ENCODE data around the gene TARM1.
A peak's percentile ranks its signal among the peaks of the same experiment; 100 is the strongest.
"Not testable (repeated sequence)": the region's sequence is repeated elsewhere in the genome, so short reads cannot be mapped to it uniquely, and the experiment has no call there.

Gene TARM1

GRCh38 chr19:54099190-54099902 is 18.2 kb upstream of the TARM1 start:
- DNase-seq, result no peak

GRCh38 chr19:54096617-54097106 is 15.5 kb upstream of the TARM1 start:
- DNase-seq, result no peak

- DNase-seq, result peak; percentile 48
Observed at GRCh38 chr19:54095859-54096616, 14.9 kb upstream of the TARM1 start.

DNA sequence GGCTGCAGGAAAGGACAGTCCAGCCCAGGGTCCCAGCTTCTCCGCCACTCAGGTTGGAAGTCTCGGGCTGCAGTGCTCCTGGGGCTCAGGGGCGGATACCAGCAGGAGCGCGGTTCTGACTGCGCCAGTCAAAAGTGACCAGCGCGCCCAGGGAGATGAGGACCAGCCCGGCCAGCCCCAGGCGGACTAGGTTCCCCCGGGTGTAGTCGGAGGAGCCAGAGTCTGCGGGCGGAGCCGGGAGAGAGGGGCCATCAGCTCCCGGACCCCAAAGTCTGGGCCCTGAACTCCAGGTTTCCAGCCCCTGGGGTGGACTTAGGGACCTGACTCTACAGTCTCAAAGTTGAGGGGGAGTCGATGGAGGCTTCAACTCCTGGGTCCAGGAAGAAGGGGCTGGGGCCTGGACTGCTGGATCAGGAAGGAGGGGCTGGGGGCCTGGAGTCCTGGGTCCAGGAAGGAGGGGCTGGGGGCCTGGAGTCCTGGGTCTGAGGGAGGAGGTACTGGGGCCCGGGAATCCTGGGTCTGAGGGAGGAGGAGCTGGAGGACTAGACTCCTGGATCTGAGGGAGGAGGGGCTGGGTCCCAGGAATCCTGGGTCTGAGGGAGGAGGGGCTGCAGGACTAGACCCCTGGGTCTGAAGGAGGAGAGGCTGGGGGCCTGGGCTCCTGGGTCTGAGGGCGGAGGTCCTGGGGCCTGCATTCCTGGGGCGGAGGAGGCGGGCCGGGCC is 14.1 kb upstream of the TARM1 start:
- no peak for DNase-seq

DNA sequence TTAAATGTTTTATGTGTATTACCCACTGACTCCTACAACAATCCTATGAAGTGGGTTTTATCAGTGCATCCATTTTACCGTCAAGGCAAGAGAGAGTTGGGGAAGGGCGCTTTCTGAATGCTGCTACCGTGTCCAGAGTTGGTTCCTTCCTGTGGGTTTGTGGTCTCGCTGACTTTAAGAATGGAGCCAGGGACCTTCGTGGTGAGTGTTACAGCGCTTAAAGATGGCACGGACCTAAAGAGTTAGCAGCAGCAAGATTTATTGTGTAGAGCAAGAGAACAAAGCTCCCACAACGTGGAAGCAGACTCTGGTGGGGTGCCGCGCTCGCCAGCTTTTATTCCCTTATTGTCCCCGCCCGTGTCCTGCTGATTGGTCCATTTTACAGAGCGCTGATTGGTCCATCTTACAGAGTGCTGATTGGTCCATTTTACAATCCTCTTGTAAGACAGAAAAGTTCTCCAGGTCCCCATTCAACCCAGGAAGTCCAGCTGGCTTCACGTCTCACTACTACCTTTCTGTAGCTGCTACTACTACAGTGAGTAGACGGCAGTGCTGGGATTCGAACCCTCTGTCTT is 13.3 kb upstream of the TARM1 start:
- DNase-seq, result no peak

GRCh38 chr19:54084410-54084809 is 3.2 kb upstream of the TARM1 start:
- no peak for DNase-seq

DNA sequence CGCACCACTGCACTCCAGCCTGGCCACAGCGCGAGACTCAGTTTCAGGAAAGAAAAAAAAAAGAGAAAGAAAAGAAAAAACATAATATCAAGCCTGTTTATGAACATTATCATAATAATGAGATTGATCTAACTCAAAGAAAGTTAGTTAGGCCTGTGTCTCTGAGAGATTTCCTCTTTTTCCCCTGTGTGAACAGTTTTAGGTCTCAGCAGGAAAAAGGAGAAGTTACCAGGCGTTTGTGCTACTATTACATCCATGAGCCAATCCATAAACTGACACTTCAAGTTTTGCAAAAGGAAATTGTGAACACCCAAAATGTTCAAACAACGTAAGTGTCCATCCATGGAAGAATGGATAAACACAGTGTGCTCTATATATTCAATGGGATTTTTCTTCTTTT is 3.8 kb downstream of the TARM1 start:
- DNase-seq, result no peak

GRCh38 chr19:54074851-54075250 is 6.3 kb downstream of the TARM1 start:
- DNase-seq, result no peak

GRCh38 chr19:54073829-54074228 is 7.3 kb downstream of the TARM1 start:
- DNase-seq, result no peak

- no peak for DNase-seq
Observed at GRCh38 chr19:54069470-54069869, 11.7 kb downstream of the TARM1 start.

- DNase-seq, result no peak
Observed at GRCh38 chr19:54063350-54064116, 17.6 kb downstream of the TARM1 start, which contains the start of gene VSTM1. TSS of gene VSTM1 (minus strand) at chr19:54063897. CDS start at chr19:54063777, 120 bp downstream.

DNA sequence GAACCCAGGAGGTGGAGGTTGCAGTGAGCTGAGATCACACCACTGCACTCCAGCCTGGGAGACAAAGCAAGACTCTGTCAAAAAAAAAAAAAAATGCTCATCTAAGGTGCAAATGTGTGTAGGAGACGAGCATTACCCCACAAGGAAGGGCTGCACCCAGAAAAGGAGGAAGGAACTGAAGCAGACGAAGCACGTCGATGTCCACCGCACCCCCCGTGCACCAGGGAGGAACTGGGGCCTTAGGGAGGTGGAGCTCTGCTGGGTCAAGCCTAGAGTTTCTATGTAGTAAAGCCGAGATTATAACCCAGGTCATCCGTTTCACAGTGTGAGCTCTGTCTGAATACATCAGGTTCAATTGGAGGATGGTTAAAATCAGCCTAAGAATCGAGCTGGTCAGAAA is 18.5 kb downstream of the TARM1 start:
- DNase-seq, result no peak

- no peak for DNase-seq
Observed at GRCh38 chr19:54047616-54048015, 33.5 kb downstream of the TARM1 start.

- no peak for DNase-seq
Observed at GRCh38 chr19:54045771-54046170, 35.4 kb downstream of the TARM1 start.

- no peak for DNase-seq
Observed at GRCh38 chr19:54042989-54043388, 38.2 kb downstream of the TARM1 start.

DNA sequence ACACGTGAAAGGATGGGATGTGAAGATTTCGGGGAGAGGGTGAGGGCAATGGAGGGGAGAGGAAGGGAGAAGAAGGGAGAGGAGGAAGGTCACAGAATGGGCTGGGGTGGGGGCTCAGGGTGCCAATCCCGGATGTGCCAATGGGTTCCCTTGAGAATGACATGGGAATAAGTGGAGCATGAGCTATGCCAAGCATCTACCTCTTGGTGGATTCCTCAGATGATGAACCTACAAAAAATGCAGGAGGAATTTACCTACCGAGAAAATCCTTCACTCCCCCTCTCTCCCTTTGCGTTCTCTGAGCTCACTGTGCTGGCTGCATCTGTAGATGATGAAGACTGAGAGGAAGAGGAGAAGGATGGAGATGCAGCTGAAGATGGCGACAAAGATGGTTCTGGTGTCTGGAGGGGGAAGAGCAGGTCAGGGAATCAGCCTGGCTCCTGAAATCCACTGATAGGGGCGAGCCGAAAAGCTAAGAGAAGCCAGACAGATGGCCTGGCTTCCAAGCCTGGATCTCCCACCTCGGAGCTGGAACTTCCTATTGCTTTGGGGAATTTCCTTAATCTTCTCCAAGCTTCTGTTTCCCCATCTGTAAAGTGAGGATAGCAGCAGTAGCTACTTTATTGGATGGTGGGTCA is 39.1 kb downstream of the TARM1 start:
- no peak for DNase-seq

GRCh38 chr19:54040003-54040402 is 41.2 kb downstream of the TARM1 start:
- no peak for DNase-seq

DNA sequence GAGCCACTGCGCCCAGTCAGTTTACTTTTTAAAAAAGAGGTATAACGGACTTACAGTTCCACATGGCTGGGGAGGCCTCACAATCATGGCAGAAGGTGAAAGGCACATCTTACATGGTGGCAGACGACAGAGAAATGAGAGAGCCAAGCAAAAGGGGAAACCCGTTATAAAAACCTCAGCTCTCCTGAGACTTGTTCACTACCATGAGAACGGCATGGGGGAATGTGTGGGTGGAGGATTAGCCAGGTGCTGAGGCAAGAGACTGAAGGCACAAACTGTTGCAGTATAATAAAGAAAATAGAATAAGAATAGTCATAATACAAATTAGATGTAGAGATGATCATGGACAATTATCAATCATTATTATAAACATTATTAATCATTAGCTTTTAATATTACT is 44.6 kb downstream of the TARM1 start:
- not testable (repeated sequence) for DNase-seq

- DNase-seq, result no peak
Observed at GRCh38 chr19:54035215-54036178, 45.7 kb downstream of the TARM1 start.

DNA sequence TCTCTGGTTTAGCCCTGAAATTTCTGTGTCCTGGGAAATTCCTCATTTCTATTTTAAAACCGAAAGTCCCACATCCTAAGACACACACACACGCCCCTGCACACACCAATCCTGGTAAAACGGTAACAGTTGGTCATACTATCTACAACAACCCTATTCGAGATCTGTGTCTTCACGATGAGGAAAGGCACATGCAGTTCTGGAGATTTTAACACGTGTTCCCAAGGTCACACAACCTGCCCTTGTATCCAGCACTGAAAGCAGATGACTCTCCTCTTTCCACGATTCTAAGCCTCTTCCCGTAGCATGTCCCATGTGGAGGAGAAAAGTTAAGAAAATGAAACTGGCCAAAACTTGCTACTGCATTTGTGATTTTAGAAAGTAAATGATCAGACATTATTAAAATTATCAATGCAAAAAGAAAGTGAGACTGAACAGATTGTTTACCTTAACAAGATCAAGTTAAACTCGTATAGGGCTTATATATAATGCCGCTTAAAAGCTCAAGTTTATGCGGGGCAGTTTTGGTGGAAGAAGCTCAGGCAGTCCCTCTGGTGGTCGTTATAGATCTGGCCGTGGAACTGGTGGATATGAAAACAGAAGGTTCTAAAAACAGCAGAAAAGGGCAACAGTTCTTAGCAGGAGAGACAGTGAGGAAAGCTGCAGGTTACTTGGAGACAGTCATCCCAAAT is 50.1 kb downstream of the TARM1 start:
- no peak for DNase-seq
